WTC11 (cell line): Measurements from ENCODE around the gene SH3BGRL3.

ENCODE experiments used
- ATF1 ChIP-seq: sonication (generic); formaldehyde crosslinking; IDR thresholded peaks from 2 replicates; pipeline ENCODE4 v1.8.1; 2023; ENCODE audit warnings: mild to moderate bottlenecking, moderate library complexity, missing genetic modification reagents
- CBFB ChIP-seq: sonication (generic); formaldehyde crosslinking; IDR thresholded peaks from 2 replicates; pipeline ENCODE4 v1.8.1; 2022; ENCODE audit warnings: mild to moderate bottlenecking, low read depth, missing genetic modification reagents
- CREB1 ChIP-seq: sonication (generic); formaldehyde crosslinking; IDR thresholded peaks from 2 replicates; pipeline ENCODE4 v1.8.0; 2023; ENCODE audit warnings: mild to moderate bottlenecking, missing genetic modification reagents
- KAT7 ChIP-seq: sonication (generic); formaldehyde crosslinking; IDR thresholded peaks from 2 replicates; pipeline ENCODE4 v1.8.1; 2023; ENCODE audit warnings: missing genetic modification reagents, mild to moderate bottlenecking, borderline replicate concordance
- NFYB ChIP-seq: sonication (generic); formaldehyde crosslinking; conservative IDR thresholded peaks from 2 replicates; pipeline ENCODE4 v1.8.0; 2022; ENCODE audit warnings: low read depth, missing genetic modification reagents
- SP1 ChIP-seq: sonication (generic); formaldehyde crosslinking; conservative IDR thresholded peaks from 2 replicates; pipeline ENCODE4 v1.8.1; 2022; ENCODE audit warnings: missing genetic modification reagents
- TCF7 ChIP-seq: sonication (generic); formaldehyde crosslinking; IDR thresholded peaks from 2 replicates; pipeline ENCODE4 v1.8.0; 2022; ENCODE audit warnings: mild to moderate bottlenecking, low read depth, missing genetic modification reagents, moderate library complexity
- ZBTB21 ChIP-seq: sonication (generic); formaldehyde crosslinking; IDR thresholded peaks from 2 replicates; pipeline ENCODE4 v1.8.1; 2023; ENCODE audit warnings: mild to moderate bottlenecking, missing genetic modification reagents, borderline replicate concordance
- ZNF121 ChIP-seq: sonication (generic); formaldehyde crosslinking; IDR thresholded peaks from 2 replicates; pipeline ENCODE4 v1.8.0; 2023; ENCODE audit warnings: missing genetic modification reagents
- ZNF317 ChIP-seq: sonication (generic); formaldehyde crosslinking; IDR thresholded peaks from 2 replicates; pipeline ENCODE4 v1.8.1; 2023; ENCODE audit warnings: low read depth, mild to moderate bottlenecking, moderate library complexity, missing genetic modification reagents, borderline replicate concordance
- TF ChIP-seq, protein P1 (sequence below): fragments of 200-600 bp; IDR thresholded peaks from 2 replicates; pipeline ENCODE4 v1.8.0; 2022; ENCODE audit warnings: antibody characterized with exemption
- TF ChIP-seq, protein P2 (sequence below): sonication (generic); formaldehyde crosslinking; IDR thresholded peaks from 2 replicates; pipeline ENCODE4 v1.8.1; 2023; ENCODE audit warnings: mild to moderate bottlenecking, missing genetic modification reagents

DNA sequence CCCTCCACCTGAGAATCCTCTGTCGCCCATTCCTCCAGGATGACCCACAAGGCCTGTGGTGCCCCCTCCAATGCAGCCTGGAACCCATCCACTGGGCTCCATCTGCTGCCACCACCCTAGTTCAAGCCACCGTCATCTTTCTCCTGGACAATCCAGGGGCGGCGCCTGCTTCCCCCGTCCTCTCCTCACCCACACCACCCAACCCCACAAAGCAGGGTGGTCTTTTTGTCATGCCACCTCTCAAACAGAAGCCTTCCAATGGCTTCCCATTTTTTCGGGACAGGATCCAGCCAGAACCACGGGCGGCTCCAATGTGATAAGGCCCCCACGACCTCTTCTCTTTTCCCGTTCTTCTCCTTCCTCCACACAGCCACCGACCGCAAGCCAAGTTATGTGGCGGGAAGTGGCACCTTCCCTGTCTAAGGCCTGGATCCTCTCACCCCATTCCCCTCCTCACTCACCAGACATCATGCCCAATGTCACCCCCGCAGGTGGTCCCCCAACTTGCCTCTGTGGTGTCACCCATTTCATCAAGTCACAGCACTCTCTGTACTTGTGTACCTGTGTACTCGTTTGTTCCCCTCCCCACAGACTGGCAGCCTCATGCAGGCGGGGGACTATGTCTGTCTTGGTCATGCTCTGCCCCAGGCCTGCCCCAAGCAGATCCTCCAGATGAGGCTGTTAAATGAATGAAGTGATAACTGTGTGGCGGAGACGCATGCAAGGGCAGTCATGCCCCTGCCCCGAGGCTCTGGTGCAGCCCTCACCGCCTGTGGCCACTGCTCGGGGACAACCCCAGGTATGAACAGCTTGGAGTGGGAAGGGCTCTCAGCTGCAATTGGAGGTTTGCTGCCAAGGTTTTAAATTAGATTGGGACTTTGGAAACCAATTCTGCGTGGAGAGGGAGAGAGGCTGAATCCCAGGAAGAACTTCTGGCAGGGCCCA lies 15.6 kb downstream of the SH3BGRL3 start:
- TF ChIP-seq, protein P1, sequence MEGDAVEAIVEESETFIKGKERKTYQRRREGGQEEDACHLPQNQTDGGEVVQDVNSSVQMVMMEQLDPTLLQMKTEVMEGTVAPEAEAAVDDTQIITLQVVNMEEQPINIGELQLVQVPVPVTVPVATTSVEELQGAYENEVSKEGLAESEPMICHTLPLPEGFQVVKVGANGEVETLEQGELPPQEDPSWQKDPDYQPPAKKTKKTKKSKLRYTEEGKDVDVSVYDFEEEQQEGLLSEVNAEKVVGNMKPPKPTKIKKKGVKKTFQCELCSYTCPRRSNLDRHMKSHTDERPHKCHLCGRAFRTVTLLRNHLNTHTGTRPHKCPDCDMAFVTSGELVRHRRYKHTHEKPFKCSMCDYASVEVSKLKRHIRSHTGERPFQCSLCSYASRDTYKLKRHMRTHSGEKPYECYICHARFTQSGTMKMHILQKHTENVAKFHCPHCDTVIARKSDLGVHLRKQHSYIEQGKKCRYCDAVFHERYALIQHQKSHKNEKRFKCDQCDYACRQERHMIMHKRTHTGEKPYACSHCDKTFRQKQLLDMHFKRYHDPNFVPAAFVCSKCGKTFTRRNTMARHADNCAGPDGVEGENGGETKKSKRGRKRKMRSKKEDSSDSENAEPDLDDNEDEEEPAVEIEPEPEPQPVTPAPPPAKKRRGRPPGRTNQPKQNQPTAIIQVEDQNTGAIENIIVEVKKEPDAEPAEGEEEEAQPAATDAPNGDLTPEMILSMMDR = no peak
- TF ChIP-seq CREB1 (CRISPR knock-in tag) (no peak), ZNF317 (CRISPR knock-in tag) (no peak), ATF1 (CRISPR knock-in tag) (no peak), CBFB (CRISPR knock-in tag) (no peak), ZNF121 (CRISPR knock-in tag) (no peak), KAT7 (CRISPR knock-in tag) (no peak), ZBTB21 (CRISPR knock-in tag) (no peak), SP1 (CRISPR knock-in tag) (no peak), NFYB (CRISPR knock-in tag) (no peak), TCF7 (no peak)
- TF ChIP-seq, protein P2, sequence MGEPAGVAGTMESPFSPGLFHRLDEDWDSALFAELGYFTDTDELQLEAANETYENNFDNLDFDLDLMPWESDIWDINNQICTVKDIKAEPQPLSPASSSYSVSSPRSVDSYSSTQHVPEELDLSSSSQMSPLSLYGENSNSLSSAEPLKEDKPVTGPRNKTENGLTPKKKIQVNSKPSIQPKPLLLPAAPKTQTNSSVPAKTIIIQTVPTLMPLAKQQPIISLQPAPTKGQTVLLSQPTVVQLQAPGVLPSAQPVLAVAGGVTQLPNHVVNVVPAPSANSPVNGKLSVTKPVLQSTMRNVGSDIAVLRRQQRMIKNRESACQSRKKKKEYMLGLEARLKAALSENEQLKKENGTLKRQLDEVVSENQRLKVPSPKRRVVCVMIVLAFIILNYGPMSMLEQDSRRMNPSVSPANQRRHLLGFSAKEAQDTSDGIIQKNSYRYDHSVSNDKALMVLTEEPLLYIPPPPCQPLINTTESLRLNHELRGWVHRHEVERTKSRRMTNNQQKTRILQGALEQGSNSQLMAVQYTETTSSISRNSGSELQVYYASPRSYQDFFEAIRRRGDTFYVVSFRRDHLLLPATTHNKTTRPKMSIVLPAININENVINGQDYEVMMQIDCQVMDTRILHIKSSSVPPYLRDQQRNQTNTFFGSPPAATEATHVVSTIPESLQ (CRISPR knock-in tag) = no peak
